MCF 10A (cell line): ENCODE measurements around the gene SEC11C. TPM values are rescaled to one million over a fixed set of nuclear protein-coding genes. Genes with fewer than 3 reads are reported as not detected.
A peak's percentile ranks its signal among the peaks of the same experiment; 100 is the strongest.

Source experiments
- BruUV-seq: library from RNA; stranded (reverse); fragments of 400-500 nt; replicated peaks from 2 replicates; lab custom pipeline; 2021; lab: Mats Ljungman, UMichigan
- CTCF ChIA-PET: fragments of 300-600 bp; sonication (Branson Sonifier 250); formaldehyde crosslinking; extraction: SDS; loops from one replicate; lab custom pipeline; 2021; ENCODE audit warnings: antibody characterized with exemption, inconsistent platforms; lab: Yijun Ruan, JAX
- POLR2A ChIA-PET: fragments of 300-600, 350-650 bp; sonication (Branson Sonifier 250); formaldehyde crosslinking; extraction: SDS; loops from one replicate; lab custom pipeline; 2020; ENCODE audit warnings: antibody characterized with exemption, inconsistent platforms; lab: Yijun Ruan, JAX
- DNase-seq: peaks from one replicate; pipeline ENCODE4 v3.0.0-alpha.2; 2018; ENCODE audit not compliant: unreplicated experiment
- H3K27ac Mint-ChIP-seq: one replicate; pipeline ENCODE4 v1.8.0; 2022; ENCODE audit warnings: mild to moderate bottlenecking, low read depth, mixed read lengths; ENCODE audit not compliant: unreplicated experiment
- H3K27me3 Mint-ChIP-seq: one replicate; pipeline ENCODE4 v1.8.0; 2022; ENCODE audit warnings: mixed read lengths; ENCODE audit not compliant: insufficient read depth, unreplicated experiment
- H3K36me3 Mint-ChIP-seq: one replicate; pipeline ENCODE4 v1.8.0; 2022; ENCODE audit warnings: mild to moderate bottlenecking, moderate library complexity, mixed read lengths; ENCODE audit not compliant: insufficient read depth, unreplicated experiment
- H3K4me1 Mint-ChIP-seq: one replicate; pipeline ENCODE4 v1.8.0; 2022; ENCODE audit warnings: mixed read lengths; ENCODE audit not compliant: insufficient read depth, unreplicated experiment
- H3K4me3 Mint-ChIP-seq: one replicate; pipeline ENCODE4 v1.8.0; 2022; ENCODE audit warnings: mild to moderate bottlenecking, moderate library complexity, mixed read lengths; ENCODE audit not compliant: unreplicated experiment
- H3K9me3 Mint-ChIP-seq: one replicate; pipeline ENCODE4 v1.8.0; 2022; ENCODE audit warnings: mixed read lengths; ENCODE audit not compliant: unreplicated experiment
- CTCF ChIP-seq: fragments of 200-600 bp; IDR thresholded peaks from one replicate; pipeline ENCODE4 v1.8.0; 2022; ENCODE audit warnings: antibody characterized with exemption, mild to moderate bottlenecking; ENCODE audit not compliant: unreplicated experiment
- intact Hi-C: fragments of 100-400 bp; cut with micrococcal nuclease; formaldehyde crosslinking; loops from 2 replicates; pipeline ENCODE4 v1.14.1; 2022
- total RNA-seq: library from RNA; stranded (reverse); gene quantifications from 2 replicates; pipeline ENCODE4 v1.2.3, GENCODE V29; 2022

Gene SEC11C
- total RNA-seq, 1 experiment from 2014 or later = 168 TPM

- Mint-ChIP-seq H3K4me1 (peaks cover 16% of the 10 kb centered on the region), H3K9me3 (no peaks in the 10 kb centered on the region), H3K27me3 (no peaks in the 10 kb centered on the region), H3K4me3 (no peak overlapping the region), H3K36me3 (no peaks in the 10 kb centered on the region), H3K27ac (no peak overlapping the region)
- intact Hi-C loops = no loop called here
- no TSS peak for BruUV-seq
- no peak for TF ChIP-seq CTCF
- ChIA-PET CTCF (interaction anchor here (0.6 to 1.2 kb wide), 4 partner anchors 74 to 624 kb away, joined by 3 read pairs; no protein-coding TSS in a partner anchor), POLR2A (interaction anchor here (0.6 kb wide), 1 partner anchor 39 kb away, joined by 3 read pairs; no protein-coding TSS in a partner anchor)
- DNase-seq = no peak
These were observed 4.8 kb downstream of the SEC11C start for GRCh38 chr18:59144483-59144882.

- Mint-ChIP-seq H3K27me3 (no peaks in the 10 kb centered on the region), H3K36me3 (peaks cover 2% of the 10 kb centered on the region), H3K27ac (no peak overlapping the region), H3K4me3 (no peak overlapping the region), H3K4me1 (peaks cover 16% of the 10 kb centered on the region), H3K9me3 (no peaks in the 10 kb centered on the region)
- ChIA-PET POLR2A (interaction anchor here (0.6 kb wide), 1 partner anchor 39 kb away, joined by 3 read pairs; no protein-coding TSS in a partner anchor), CTCF (interaction anchor here (0.5 to 1.2 kb wide), 4 partner anchors 104 to 623 kb away, joined by 3 to 4 read pairs (median 3); no protein-coding TSS in a partner anchor)
- no TSS peak for BruUV-seq
- intact Hi-C loops = no loop called here
- peak; percentile 13 for DNase-seq
- no peak for TF ChIP-seq CTCF
These were observed 5.4 kb downstream of the SEC11C start for GRCh38 chr18:59145055-59145454.

GRCh38 chr18:59148192-59148591 is 8.5 kb downstream of the SEC11C start:
- DNase-seq = no peak
- no peaks in the 10 kb centered on the region for H3K27me3 Mint-ChIP-seq
- POLR2A ChIA-PET = interaction anchor here (0.6 kb wide), 1 partner anchor 420 kb away, joined by 3 read pairs; no protein-coding TSS in a partner anchor
- no peak overlapping the region for H3K27ac Mint-ChIP-seq
- intact Hi-C loops = no loop called here
- TF ChIP-seq CTCF = no peak
- H3K9me3 Mint-ChIP-seq = no peaks in the 10 kb centered on the region
- no peak overlapping the region for H3K4me3 Mint-ChIP-seq
- peaks cover 15% of the 10 kb centered on the region for H3K4me1 Mint-ChIP-seq
- peaks cover 27% of the 10 kb centered on the region for H3K36me3 Mint-ChIP-seq
- CTCF ChIA-PET = no interaction called here
- BruUV-seq = no TSS peak

GRCh38 chr18:59149007-59149406 is 9.3 kb downstream of the SEC11C start:
- H3K9me3 Mint-ChIP-seq = no peaks in the 10 kb centered on the region
- H3K27ac Mint-ChIP-seq = no peak overlapping the region
- no peaks in the 10 kb centered on the region for H3K27me3 Mint-ChIP-seq
- no peak for TF ChIP-seq CTCF
- peaks cover 9% of the 10 kb centered on the region for H3K4me1 Mint-ChIP-seq
- ChIA-PET CTCF (interaction anchor here (0.8 kb wide), 1 partner anchor 9 kb away, joined by 7 read pairs; no protein-coding TSS in a partner anchor), POLR2A (no interaction called here)
- BruUV-seq = no TSS peak
- intact Hi-C loops = no loop called here
- peaks cover 35% of the 10 kb centered on the region for H3K36me3 Mint-ChIP-seq
- DNase-seq = no peak
- no peak overlapping the region for H3K4me3 Mint-ChIP-seq
